ENCODE data around the gene MYLK.
A peak's percentile ranks its signal among the peaks of the same experiment; 100 is the strongest.
"Not testable (repeated sequence)": the region's sequence is repeated elsewhere in the genome, so short reads cannot be mapped to it uniquely, and the experiment has no call there.

MYLK gene

GRCh38 chr3:123750659-123751420, 133.3 kb downstream of the MYLK start:
- DNase-seq (ENCODE audit: low read depth, low spot score), result peak; percentile 57

GRCh38 chr3:123750209-123750608, 133.9 kb downstream of the MYLK start:
- DNase-seq (ENCODE audit: low read depth, low spot score), result no peak

GRCh38 chr3:123749711-123750110, 134.4 kb downstream of the MYLK start:
- no peak for DNase-seq (ENCODE audit: low read depth, low spot score)

- DNase-seq (ENCODE audit: low read depth, low spot score), result peak; percentile 17
Measured at GRCh38 chr3:123745184-123745855, 138.8 kb downstream of the MYLK start.

GRCh38 chr3:123744064-123744463, 140.1 kb downstream of the MYLK start:
- no peak for DNase-seq (ENCODE audit: low read depth, low spot score)

GRCh38 chr3:123743121-123743520, 141.0 kb downstream of the MYLK start:
- DNase-seq (ENCODE audit: low read depth, low spot score), result no peak

GRCh38 chr3:123741041-123741511, 143.1 kb downstream of the MYLK start:
- DNase-seq (ENCODE audit: low read depth, low spot score), result no peak

- DNase-seq (ENCODE audit: low read depth, low spot score), result no peak
Measured at GRCh38 chr3:123740391-123740822, 143.7 kb downstream of the MYLK start.

GRCh38 chr3:123739754-123740153, 144.4 kb downstream of the MYLK start:
- DNase-seq (ENCODE audit: low read depth, low spot score), result no peak

- no peak for DNase-seq (ENCODE audit: low read depth, low spot score)
Measured at GRCh38 chr3:123739106-123739505, 145.0 kb downstream of the MYLK start.

- not testable (repeated sequence) for DNase-seq (ENCODE audit: low read depth, low spot score)
Measured at GRCh38 chr3:123738522-123738921, 145.6 kb downstream of the MYLK start.

- DNase-seq (ENCODE audit: low read depth, low spot score), result no peak
Measured at GRCh38 chr3:123737168-123737567, 147.0 kb downstream of the MYLK start.

- DNase-seq (ENCODE audit: low read depth, low spot score), result no peak
Measured at GRCh38 chr3:123735456-123735855, 148.7 kb downstream of the MYLK start.

- DNase-seq (ENCODE audit: low read depth, low spot score), result no peak
Measured at GRCh38 chr3:123734527-123734902, 149.6 kb downstream of the MYLK start.

- no peak for DNase-seq (ENCODE audit: low read depth, low spot score)
Measured at GRCh38 chr3:123733805-123734526, 150.2 kb downstream of the MYLK start.

- DNase-seq (ENCODE audit: low read depth, low spot score), result no peak
Measured at GRCh38 chr3:123733341-123733740, 150.8 kb downstream of the MYLK start.

GRCh38 chr3:123732447-123732846, 151.7 kb downstream of the MYLK start:
- no peak for DNase-seq (ENCODE audit: low read depth, low spot score)

- no peak for DNase-seq (ENCODE audit: low read depth, low spot score)
Measured at GRCh38 chr3:123730829-123731228, 153.3 kb downstream of the MYLK start.

- no peak for DNase-seq (ENCODE audit: low read depth, low spot score)
Measured at GRCh38 chr3:123728991-123729390, 155.1 kb downstream of the MYLK start.

GRCh38 chr3:123728014-123728413, 156.1 kb downstream of the MYLK start:
- no peak for DNase-seq (ENCODE audit: low read depth, low spot score)

GRCh38 chr3:123725652-123726400, 158.3 kb downstream of the MYLK start:
- DNase-seq (ENCODE audit: low read depth, low spot score), result no peak

- no peak for DNase-seq (ENCODE audit: low read depth, low spot score)
Measured at GRCh38 chr3:123724306-123724705, 159.8 kb downstream of the MYLK start.

Data from iPS DF 19.7 (cell line).